Measurements from ENCODE around the gene TFAM.
"Not testable (repeated sequence)": the region's sequence is repeated elsewhere in the genome, so short reads cannot be mapped to it uniquely, and the experiment has no call there.

Gene TFAM

GRCh38 chr10:58409956-58410610, 24.9 kb downstream of the TFAM start:
- H3K4me3 ChIP-seq (ENCODE audit: low read depth, low read length): no peak overlapping the region
- no peak for TF ChIP-seq CTCF (IDR thresholded peaks at IDR 0.05; ENCODE audit: low read depth, low read length)

GRCh38 chr10:58412502-58412961, 27.3 kb downstream of the TFAM start:
- no peak overlapping the region for H3K4me3 ChIP-seq (ENCODE audit: low read depth, low read length)
- TF ChIP-seq CTCF (IDR thresholded peaks at IDR 0.05; ENCODE audit: low read depth, low read length): no peak

- no peak overlapping the region for H3K4me3 ChIP-seq (ENCODE audit: low read depth, low read length)
- peak; percentile 32; the same call in 1 of the 2 replicates for TF ChIP-seq CTCF (IDR thresholded peaks at IDR 0.05; ENCODE audit: low read depth, low read length)
Measured at GRCh38 chr10:58414270-58415041, 29.2 kb downstream of the TFAM start.

GRCh38 chr10:58415757-58416156, 30.5 kb downstream of the TFAM start:
- no peak for TF ChIP-seq CTCF (IDR thresholded peaks at IDR 0.05; ENCODE audit: low read depth, low read length)
- H3K4me3 ChIP-seq (ENCODE audit: low read depth, low read length): no peak overlapping the region

GRCh38 chr10:58417902-58418301, 32.7 kb downstream of the TFAM start:
- H3K4me3 ChIP-seq (ENCODE audit: low read depth, low read length): not testable (repeated sequence)

GRCh38 chr10:58424176-58424575, 39.0 kb downstream of the TFAM start:
- TF ChIP-seq CTCF (IDR thresholded peaks at IDR 0.05; ENCODE audit: low read depth, low read length): no peak
- H3K4me3 ChIP-seq (ENCODE audit: low read depth, low read length): no peak overlapping the region

GRCh38 chr10:58428436-58428835, 43.2 kb downstream of the TFAM start:
- H3K4me3 ChIP-seq (ENCODE audit: low read depth, low read length): not testable (repeated sequence)

GRCh38 chr10:58431903-58432302, 46.7 kb downstream of the TFAM start:
- H3K4me3 ChIP-seq (ENCODE audit: low read depth, low read length): no peak overlapping the region
- TF ChIP-seq CTCF (IDR thresholded peaks at IDR 0.05; ENCODE audit: low read depth, low read length): no peak

All from WI38 (cell line).